ENCODE data around the gene MMP7. TPM values are rescaled to one million over a fixed set of nuclear protein-coding genes. Genes with fewer than 3 reads are reported as not detected.

The MMP7 gene, protein sequence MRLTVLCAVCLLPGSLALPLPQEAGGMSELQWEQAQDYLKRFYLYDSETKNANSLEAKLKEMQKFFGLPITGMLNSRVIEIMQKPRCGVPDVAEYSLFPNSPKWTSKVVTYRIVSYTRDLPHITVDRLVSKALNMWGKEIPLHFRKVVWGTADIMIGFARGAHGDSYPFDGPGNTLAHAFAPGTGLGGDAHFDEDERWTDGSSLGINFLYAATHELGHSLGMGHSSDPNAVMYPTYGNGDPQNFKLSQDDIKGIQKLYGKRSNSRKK
- total RNA-seq (ENCODE audit: unreplicated experiment), result not detected
- long read RNA-seq, result 0 reads

DNA sequence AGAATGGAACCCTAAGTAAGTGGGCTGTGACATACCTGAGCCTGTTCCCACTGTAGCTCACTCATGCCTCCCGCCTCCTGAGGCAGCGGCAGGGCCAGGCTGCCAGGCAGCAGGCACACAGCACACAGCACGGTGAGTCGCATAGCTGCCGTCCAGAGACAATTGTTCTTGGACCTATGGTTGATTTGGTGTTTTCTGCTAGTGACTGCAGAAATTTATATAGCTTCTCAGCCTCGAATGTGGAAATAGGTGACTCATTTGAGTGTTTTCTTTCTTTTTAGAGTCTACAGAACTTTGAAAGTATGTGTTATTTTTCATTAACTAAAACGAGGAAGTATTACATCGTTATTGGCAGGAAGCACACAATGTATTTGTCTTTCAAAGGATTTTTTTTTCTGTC lies at the start of gene MMP7:
Gene MMP7 (minus strand): TSS at position 190 of the 400 bp plus-strand sequence. CDS start 47 bp downstream, at position 143.
- no peak for DNase-seq
- Mint-ChIP-seq H3K36me3 (ENCODE audit: unreplicated experiment) (no peaks in the 10 kb centered on the region), H3K4me3 (ENCODE audit: unreplicated experiment) (no peak within 1 kb of the TSS), H3K27me3 (ENCODE audit: unreplicated experiment) (no peaks in the 10 kb centered on the region), H3K9me3 (ENCODE audit: unreplicated experiment) (no peaks in the 10 kb centered on the region), H3K4me1 (ENCODE audit: low read depth, unreplicated experiment) (no peaks in the 10 kb centered on the region), H3K27ac (ENCODE audit: unreplicated experiment) (no peak within 1 kb of the TSS)
- TF ChIP-seq, protein P1, sequence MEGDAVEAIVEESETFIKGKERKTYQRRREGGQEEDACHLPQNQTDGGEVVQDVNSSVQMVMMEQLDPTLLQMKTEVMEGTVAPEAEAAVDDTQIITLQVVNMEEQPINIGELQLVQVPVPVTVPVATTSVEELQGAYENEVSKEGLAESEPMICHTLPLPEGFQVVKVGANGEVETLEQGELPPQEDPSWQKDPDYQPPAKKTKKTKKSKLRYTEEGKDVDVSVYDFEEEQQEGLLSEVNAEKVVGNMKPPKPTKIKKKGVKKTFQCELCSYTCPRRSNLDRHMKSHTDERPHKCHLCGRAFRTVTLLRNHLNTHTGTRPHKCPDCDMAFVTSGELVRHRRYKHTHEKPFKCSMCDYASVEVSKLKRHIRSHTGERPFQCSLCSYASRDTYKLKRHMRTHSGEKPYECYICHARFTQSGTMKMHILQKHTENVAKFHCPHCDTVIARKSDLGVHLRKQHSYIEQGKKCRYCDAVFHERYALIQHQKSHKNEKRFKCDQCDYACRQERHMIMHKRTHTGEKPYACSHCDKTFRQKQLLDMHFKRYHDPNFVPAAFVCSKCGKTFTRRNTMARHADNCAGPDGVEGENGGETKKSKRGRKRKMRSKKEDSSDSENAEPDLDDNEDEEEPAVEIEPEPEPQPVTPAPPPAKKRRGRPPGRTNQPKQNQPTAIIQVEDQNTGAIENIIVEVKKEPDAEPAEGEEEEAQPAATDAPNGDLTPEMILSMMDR (IDR thresholded peaks at IDR 0.05; ENCODE audit: partially characterized antibody, unreplicated experiment), result no peak

DNA sequence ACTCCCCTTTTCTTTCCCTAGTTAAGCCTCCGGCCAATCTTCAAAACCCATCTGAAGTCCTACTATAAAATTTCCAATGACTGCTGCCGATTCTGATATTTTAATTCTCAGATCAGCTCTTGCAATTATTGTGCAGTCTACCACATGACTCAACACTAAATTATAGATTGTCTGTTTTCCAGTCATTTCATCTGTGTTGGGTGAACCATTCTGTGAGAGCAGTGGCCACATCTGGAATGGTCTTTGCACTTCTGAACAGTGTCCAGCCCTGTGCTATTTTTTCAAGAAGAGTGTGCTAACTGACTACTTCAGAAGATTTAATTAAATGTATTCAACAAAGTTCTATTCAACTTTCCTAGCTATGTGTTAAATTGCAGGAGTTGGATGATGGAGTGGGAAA lies 47.2 kb upstream of the MMP7 start:
- no peaks in the 10 kb centered on the region for H3K4me1 Mint-ChIP-seq (ENCODE audit: low read depth, unreplicated experiment)
- no peak overlapping the region for H3K27ac Mint-ChIP-seq (ENCODE audit: unreplicated experiment)
- H3K27me3 Mint-ChIP-seq (ENCODE audit: unreplicated experiment), result no peaks in the 10 kb centered on the region
- TF ChIP-seq, protein P1 (IDR thresholded peaks at IDR 0.05; ENCODE audit: partially characterized antibody, unreplicated experiment), result no peak
- DNase-seq, result no peak
- H3K9me3 Mint-ChIP-seq (ENCODE audit: unreplicated experiment), result no peaks in the 10 kb centered on the region
- H3K36me3 Mint-ChIP-seq (ENCODE audit: unreplicated experiment), result no peaks in the 10 kb centered on the region
- no peak overlapping the region for H3K4me3 Mint-ChIP-seq (ENCODE audit: unreplicated experiment)

DNA sequence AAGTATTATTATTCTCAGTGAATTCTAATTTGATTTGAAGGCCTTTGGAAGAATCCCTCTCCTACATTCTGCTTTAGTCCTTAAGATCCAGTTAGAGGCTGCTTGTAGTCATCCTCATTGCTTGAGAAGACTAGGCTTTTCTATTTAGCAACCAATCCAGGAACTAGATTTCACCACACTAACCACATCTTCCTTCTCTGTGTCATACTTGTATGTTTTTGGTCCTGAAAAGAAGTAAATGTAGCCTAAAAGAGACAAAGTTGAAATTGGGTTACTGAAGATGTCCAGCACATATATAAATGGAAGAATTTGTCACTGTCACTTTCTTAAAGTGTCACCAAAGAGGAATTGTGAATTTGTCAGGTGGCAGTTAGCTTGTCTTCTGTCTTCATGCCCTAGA lies 46.6 kb upstream of the MMP7 start:
- TF ChIP-seq, protein P1 (IDR thresholded peaks at IDR 0.05; ENCODE audit: partially characterized antibody, unreplicated experiment), result no peak
- DNase-seq, result no peak

DNA sequence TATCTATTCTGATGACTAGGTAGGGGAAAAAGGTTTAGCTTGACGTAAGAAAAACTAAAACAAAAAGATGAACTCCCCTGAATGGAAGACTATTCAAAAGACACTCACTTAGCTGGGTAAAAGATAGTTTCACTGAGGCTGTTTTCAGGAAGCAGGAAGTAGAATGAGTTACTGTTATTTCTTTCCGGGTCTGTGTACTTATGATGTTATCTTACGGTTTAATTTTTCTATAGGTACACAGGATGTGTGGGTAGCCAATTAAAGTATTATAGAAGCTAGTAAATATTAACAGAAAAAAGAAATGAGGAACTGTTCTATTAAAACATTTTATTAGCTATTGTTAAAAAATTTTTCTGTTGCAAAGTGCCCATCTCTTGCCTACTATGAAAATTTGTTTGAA lies 45.8 kb upstream of the MMP7 start:
- H3K27ac Mint-ChIP-seq (ENCODE audit: unreplicated experiment), result no peak overlapping the region
- H3K9me3 Mint-ChIP-seq (ENCODE audit: unreplicated experiment), result no peaks in the 10 kb centered on the region
- H3K4me1 Mint-ChIP-seq (ENCODE audit: low read depth, unreplicated experiment), result no peaks in the 10 kb centered on the region
- H3K36me3 Mint-ChIP-seq (ENCODE audit: unreplicated experiment), result no peaks in the 10 kb centered on the region
- no peak overlapping the region for H3K4me3 Mint-ChIP-seq (ENCODE audit: unreplicated experiment)
- no peak for DNase-seq
- H3K27me3 Mint-ChIP-seq (ENCODE audit: unreplicated experiment), result no peaks in the 10 kb centered on the region
- TF ChIP-seq, protein P1 (IDR thresholded peaks at IDR 0.05; ENCODE audit: partially characterized antibody, unreplicated experiment), result no peak

More for the DNA sequence above, 46.6 kb upstream of the MMP7 start:
- Mint-ChIP-seq H3K27me3 (ENCODE audit: unreplicated experiment) (no peaks in the 10 kb centered on the region), H3K27ac (ENCODE audit: unreplicated experiment) (no peak overlapping the region), H3K4me1 (ENCODE audit: low read depth, unreplicated experiment) (no peaks in the 10 kb centered on the region), H3K36me3 (ENCODE audit: unreplicated experiment) (no peaks in the 10 kb centered on the region), H3K4me3 (ENCODE audit: unreplicated experiment) (no peak overlapping the region), H3K9me3 (ENCODE audit: unreplicated experiment) (no peaks in the 10 kb centered on the region)

DNA sequence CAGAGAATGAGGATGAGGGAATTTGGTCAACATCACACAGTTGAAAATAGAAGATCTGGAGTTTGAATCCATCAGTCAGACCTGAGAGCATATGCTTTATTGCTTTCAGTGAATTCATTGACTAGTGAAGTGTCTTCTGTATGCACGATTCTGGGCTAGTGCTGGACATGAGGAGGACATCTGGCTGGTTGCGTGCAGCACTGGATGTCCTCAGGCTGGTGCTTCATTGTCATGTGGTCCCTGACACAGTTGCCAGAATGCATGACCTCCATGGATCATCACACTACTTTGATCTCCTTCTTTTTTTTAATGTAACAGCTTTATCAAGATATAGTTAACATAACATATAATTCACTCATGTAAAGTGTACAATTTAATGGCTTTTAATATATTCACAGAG lies 44.5 kb upstream of the MMP7 start:
- no peaks in the 10 kb centered on the region for H3K36me3 Mint-ChIP-seq (ENCODE audit: unreplicated experiment)
- no peak overlapping the region for H3K27ac Mint-ChIP-seq (ENCODE audit: unreplicated experiment)
- DNase-seq, result no peak
- no peaks in the 10 kb centered on the region for H3K4me1 Mint-ChIP-seq (ENCODE audit: low read depth, unreplicated experiment)
- TF ChIP-seq, protein P1 (IDR thresholded peaks at IDR 0.05; ENCODE audit: partially characterized antibody, unreplicated experiment), result no peak
- H3K4me3 Mint-ChIP-seq (ENCODE audit: unreplicated experiment), result no peak overlapping the region
- no peaks in the 10 kb centered on the region for H3K27me3 Mint-ChIP-seq (ENCODE audit: unreplicated experiment)
- no peaks in the 10 kb centered on the region for H3K9me3 Mint-ChIP-seq (ENCODE audit: unreplicated experiment)

Data from glutamatergic neuron (in vitro differentiated cells).